HEK293 (cell line): ENCODE results near the gene POLR1F.
"Not testable (repeated sequence)": the region's sequence is repeated elsewhere in the genome, so short reads cannot be mapped to it uniquely, and the experiment has no call there.

Experiments used
- CTCF ChIA-PET: fragments of 350-600 bp; formaldehyde crosslinking; extraction: SDS; loops from one replicate; lab custom pipeline; 2021; ENCODE audit warnings: antibody characterized with exemption; lab: Yijun Ruan, JAX
- POLR2A ChIA-PET: fragments of 300-600 bp; formaldehyde crosslinking; extraction: SDS; loops from one replicate; lab custom pipeline; 2020; ENCODE audit warnings: antibody characterized with exemption, inconsistent platforms; lab: Yijun Ruan, JAX
- H3K27ac ChIP-seq: fragments of 200-500 bp; sonication (Bioruptor generic); 2 replicates; pipeline ENCODE4 v1.5.1; 2014; ENCODE audit warnings: low read depth, low read length, control low read depth, inconsistent platforms; ENCODE audit errors: extremely low read depth
- H3K36me3 ChIP-seq, 2 experiments: fragments of 200-500 bp in 1 of 2; sonication (Bioruptor generic) in 1 of 2; 1 replicate in 1 of 2; 2 replicates in 1 of 2; pipeline ENCODE4 v1.5.1; 2014 to 2017; ENCODE audit warnings: inconsistent platforms in 2 of 2, low read length in 2 of 2; ENCODE audit not compliant: control insufficient read depth in 2 of 2, insufficient read depth in 1 of 2
- H3K4me1 ChIP-seq: fragments of 200-500 bp; sonication (Bioruptor generic); 2 replicates; pipeline ENCODE4 v1.5.1; 2014; ENCODE audit warnings: mild to moderate bottlenecking, low read length, inconsistent platforms; ENCODE audit not compliant: control insufficient read depth, insufficient read depth
- H3K4me3 ChIP-seq: 2 replicates; pipeline ENCODE4 v1.5.1; 2011; ENCODE audit warnings: low read depth, mild to moderate bottlenecking, control low read depth, low read length, moderate library complexity
- H3K9me3 ChIP-seq: fragments of 200-500 bp; sonication (Bioruptor generic); 2 replicates; pipeline ENCODE4 v1.5.1; 2014; ENCODE audit warnings: low read depth, low read length, inconsistent platforms; ENCODE audit not compliant: control insufficient read depth, insufficient read depth
- MEIS1 ChIP-seq: sonication (generic); formaldehyde crosslinking; IDR thresholded peaks from 2 replicates; pipeline ENCODE4 v1.8.1; 2022; ENCODE audit warnings: missing genetic modification reagents, mild to moderate bottlenecking, borderline replicate concordance
- MZF1 ChIP-seq: fragments of 450-650 bp; formaldehyde crosslinking; IDR thresholded peaks from 2 replicates; pipeline ENCODE4 v1.5.1; 2017; ENCODE audit warnings: missing biosample characterization, missing genetic modification characterization, borderline replicate concordance
- OSR2 ChIP-seq: fragments of 450-650 bp; formaldehyde crosslinking; IDR thresholded peaks from 2 replicates; pipeline ENCODE4 v1.5.1; 2016; ENCODE audit warnings: missing biosample characterization, missing genetic modification characterization
- REPIN1 ChIP-seq: fragments of 450-650 bp; formaldehyde crosslinking; IDR thresholded peaks from 2 replicates; pipeline ENCODE4 v1.5.1; 2017; ENCODE audit warnings: missing biosample characterization, missing genetic modification characterization, low read depth
- SP2 ChIP-seq: fragments of 450-650 bp; formaldehyde crosslinking; IDR thresholded peaks from 2 replicates; pipeline ENCODE4 v1.5.1; 2016; ENCODE audit warnings: missing biosample characterization, missing genetic modification characterization
- SP3 ChIP-seq: fragments of 450-650 bp; formaldehyde crosslinking; IDR thresholded peaks from 2 replicates; pipeline ENCODE4 v1.5.1; 2016; ENCODE audit warnings: missing biosample characterization, missing genetic modification characterization
- YY1 ChIP-seq: fragments of 450-650 bp; formaldehyde crosslinking; IDR thresholded peaks from 2 replicates; pipeline ENCODE4 v1.5.1; 2018; ENCODE audit warnings: missing biosample characterization, missing genetic modification characterization
- ZBTB1 ChIP-seq: fragments of 450-650 bp; formaldehyde crosslinking; IDR thresholded peaks from 2 replicates; pipeline ENCODE4 v1.5.1; 2016; ENCODE audit warnings: missing biosample characterization, missing genetic modification characterization
- ZBTB10 ChIP-seq: fragments of 450-650 bp; formaldehyde crosslinking; IDR thresholded peaks from 2 replicates; pipeline ENCODE4 v1.5.1; 2016; ENCODE audit warnings: missing biosample characterization, missing genetic modification characterization
- ZBTB49 ChIP-seq: fragments of 450-650 bp; formaldehyde crosslinking; IDR thresholded peaks from 2 replicates; pipeline ENCODE4 v1.5.1; 2016; ENCODE audit warnings: missing biosample characterization, missing genetic modification characterization, low read depth
- ZNF10 ChIP-seq: fragments of 450-650 bp; formaldehyde crosslinking; IDR thresholded peaks from 2 replicates; pipeline ENCODE4 v1.5.1; 2017; ENCODE audit warnings: missing biosample characterization, missing genetic modification characterization
- ZNF133 ChIP-seq: fragments of 450-650 bp; formaldehyde crosslinking; IDR thresholded peaks from 2 replicates; pipeline ENCODE4 v1.5.1; 2016; ENCODE audit warnings: missing biosample characterization, missing genetic modification characterization
- ZNF146 ChIP-seq: fragments of 450-650 bp; formaldehyde crosslinking; IDR thresholded peaks from 2 replicates; pipeline ENCODE4 v1.5.1; 2016; ENCODE audit warnings: missing biosample characterization, missing genetic modification characterization
- ZNF211 ChIP-seq: fragments of 450-650 bp; formaldehyde crosslinking; IDR thresholded peaks from 2 replicates; pipeline ENCODE4 v1.5.1; 2016; ENCODE audit warnings: low read depth, missing biosample characterization, missing genetic modification characterization
- ZNF223 ChIP-seq: fragments of 450-650 bp; formaldehyde crosslinking; IDR thresholded peaks from 2 replicates; pipeline ENCODE4 v1.5.1; 2016; ENCODE audit warnings: missing biosample characterization, missing genetic modification characterization
- ZNF239 ChIP-seq: fragments of 450-650 bp; formaldehyde crosslinking; IDR thresholded peaks from 2 replicates; pipeline ENCODE4 v1.5.1; 2016; ENCODE audit warnings: missing biosample characterization, missing genetic modification characterization
- ZNF302 ChIP-seq: fragments of 450-650 bp; formaldehyde crosslinking; IDR thresholded peaks from 2 replicates; pipeline ENCODE4 v1.5.1; 2016; ENCODE audit warnings: missing biosample characterization, missing genetic modification characterization, low read depth
- ZNF311 ChIP-seq: fragments of 450-650 bp; formaldehyde crosslinking; IDR thresholded peaks from 2 replicates; pipeline ENCODE4 v1.5.1; 2017; ENCODE audit warnings: missing biosample characterization, missing genetic modification characterization, borderline replicate concordance
- ZNF324 ChIP-seq: fragments of 450-650 bp; formaldehyde crosslinking; IDR thresholded peaks from 2 replicates; pipeline ENCODE4 v1.5.1; 2016; ENCODE audit warnings: missing biosample characterization, missing genetic modification characterization
- ZNF423 ChIP-seq: fragments of 450-650 bp; formaldehyde crosslinking; IDR thresholded peaks from 2 replicates; pipeline ENCODE4 v1.5.1; 2016; ENCODE audit warnings: missing biosample characterization, missing genetic modification characterization
- ZNF544 ChIP-seq: fragments of 450-650 bp; formaldehyde crosslinking; IDR thresholded peaks from 2 replicates; pipeline ENCODE4 v1.5.0; 2017; ENCODE audit warnings: missing biosample characterization, missing genetic modification characterization
- ZNF555 ChIP-seq: fragments of 450-650 bp; formaldehyde crosslinking; conservative IDR thresholded peaks from 2 replicates; pipeline ENCODE4 v1.5.1; 2017; ENCODE audit warnings: missing biosample characterization, mild to moderate bottlenecking, missing genetic modification characterization, inconsistent platforms
- ZNF560 ChIP-seq: fragments of 450-650 bp; formaldehyde crosslinking; IDR thresholded peaks from 2 replicates; pipeline ENCODE4 v1.5.1; 2017; ENCODE audit warnings: missing biosample characterization, missing genetic modification characterization, borderline replicate concordance
- TF ChIP-seq, protein P1 (sequence below): fragments of 450-650 bp; formaldehyde crosslinking; IDR thresholded peaks from 2 replicates; pipeline ENCODE4 v1.5.1; 2017; ENCODE audit warnings: missing biosample characterization, missing genetic modification characterization

Gene POLR1F

GRCh38 chr7:19690736-19691135 lies 18.1 kb downstream of the POLR1F start:
- Histone ChIP-seq H3K27ac (no peak overlapping the region), H3K4me1 (no peaks in the 10 kb centered on the region), H3K4me3 (no peak overlapping the region), H3K36me3 (peaks cover 0 to 1% of the 10 kb centered on the region in 2 experiments; a peak in 1 of 3 replicates), H3K9me3 (no peaks in the 10 kb centered on the region)
- TF ChIP-seq ZBTB1 (tag by site-specific recombination) (no peak), MEIS1 (CRISPR knock-in tag) (no peak), REPIN1 (tag by site-specific recombination) (no peak), ZNF423 (tag by site-specific recombination) (no peak), ZNF133 (no peak), ZBTB49 (tag by site-specific recombination) (no peak), SP2 (tag by site-specific recombination) (no peak), ZNF146 (tag by site-specific recombination) (no peak)
- CTCF ChIA-PET, result no interaction called here
- POLR2A ChIA-PET, result no interaction called here

- POLR2A ChIA-PET, H3K36me3 ChIP-seq, H3K4me3 ChIP-seq, CTCF ChIA-PET, H3K4me1 ChIP-seq, H3K9me3 ChIP-seq, H3K27ac ChIP-seq: not testable (repeated sequence)
- TF ChIP-seq YY1 (tag by site-specific recombination), result 0 out of 2 replicates have a peak, but pooled peaks have one; percentile 16
Observed at GRCh38 chr7:19689130-19689529, 19.7 kb downstream of the POLR1F start.

DNA sequence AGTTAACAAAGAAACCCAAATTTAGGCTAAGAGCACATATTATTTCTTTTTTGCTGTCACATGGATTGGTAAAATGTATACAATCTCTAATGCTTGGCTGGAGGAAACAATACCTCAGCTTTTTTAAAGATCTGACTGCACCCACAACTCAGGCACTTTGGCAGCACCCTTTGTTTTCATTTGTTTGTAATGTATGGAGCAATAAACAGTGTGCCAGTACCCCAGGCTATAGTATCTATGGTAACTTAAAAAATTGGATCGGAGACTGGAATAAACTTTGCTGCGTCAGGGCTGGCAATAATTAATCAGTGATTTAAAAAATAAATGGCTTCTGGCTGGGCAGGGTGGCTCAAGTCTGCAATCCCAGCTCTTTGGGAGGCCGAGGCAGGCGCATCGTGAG lies 27.2 kb downstream of the POLR1F start:
- Histone ChIP-seq H3K9me3 (no peaks in the 10 kb centered on the region), H3K4me3 (no peak overlapping the region), H3K27ac (no peak overlapping the region), H3K36me3 (no peaks in the 10 kb centered on the region), H3K4me1 (no peaks in the 10 kb centered on the region)
- ChIA-PET POLR2A (no interaction called here), CTCF (no interaction called here)
- no peak for TF ChIP-seq ZNF10 (tag by site-specific recombination)
- no peak for TF ChIP-seq ZNF223
- no peak for TF ChIP-seq ZNF555 (tag by site-specific recombination)

DNA sequence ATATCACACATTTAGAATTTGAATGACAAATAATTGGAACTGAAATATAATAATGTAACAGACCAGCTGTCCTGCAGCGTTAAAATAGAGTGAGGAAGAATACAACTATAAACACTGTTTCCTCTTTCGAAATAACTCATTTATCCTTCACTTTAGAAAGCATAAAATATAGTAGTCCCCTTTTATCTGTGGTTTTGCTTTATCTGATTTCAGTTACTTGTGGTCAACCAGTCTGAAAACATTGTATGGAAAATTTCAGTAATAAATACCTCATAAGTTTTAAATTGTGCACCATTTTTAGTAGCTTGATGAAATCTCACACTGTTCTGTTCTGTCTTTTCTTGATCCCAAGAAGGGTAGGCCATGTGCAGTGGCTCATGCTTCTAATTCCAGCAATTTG lies 31.7 kb downstream of the POLR1F start:
- Histone ChIP-seq H3K9me3 (no peaks in the 10 kb centered on the region), H3K27ac (no peak overlapping the region), H3K4me3 (no peak overlapping the region), H3K36me3 (no peaks in the 10 kb centered on the region), H3K4me1 (no peaks in the 10 kb centered on the region)
- ChIA-PET POLR2A (no interaction called here), CTCF (interaction anchor here (0.5 to 0.7 kb wide), 2 partner anchors 32 to 480 kb away, joined by 3 to 4 read pairs; no protein-coding TSS in a partner anchor)
- TF ChIP-seq ZBTB10 (tag by site-specific recombination), result no peak
- TF ChIP-seq OSR2 (tag by site-specific recombination), result no peak
- no peak for TF ChIP-seq ZNF560 (tag by site-specific recombination)
- TF ChIP-seq ZNF211 (tag by site-specific recombination), result no peak
- TF ChIP-seq, protein P1, sequence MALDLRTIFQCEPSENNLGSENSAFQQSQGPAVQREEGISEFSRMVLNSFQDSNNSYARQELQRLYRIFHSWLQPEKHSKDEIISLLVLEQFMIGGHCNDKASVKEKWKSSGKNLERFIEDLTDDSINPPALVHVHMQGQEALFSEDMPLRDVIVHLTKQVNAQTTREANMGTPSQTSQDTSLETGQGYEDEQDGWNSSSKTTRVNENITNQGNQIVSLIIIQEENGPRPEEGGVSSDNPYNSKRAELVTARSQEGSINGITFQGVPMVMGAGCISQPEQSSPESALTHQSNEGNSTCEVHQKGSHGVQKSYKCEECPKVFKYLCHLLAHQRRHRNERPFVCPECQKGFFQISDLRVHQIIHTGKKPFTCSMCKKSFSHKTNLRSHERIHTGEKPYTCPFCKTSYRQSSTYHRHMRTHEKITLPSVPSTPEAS, result no peak
- TF ChIP-seq ZNF544 (tag by site-specific recombination), result no peak
- TF ChIP-seq ZNF302 (tag by site-specific recombination), result no peak
- no peak for TF ChIP-seq ZNF324 (tag by site-specific recombination)
- no peak for TF ChIP-seq ZNF311
- TF ChIP-seq SP3 (tag by site-specific recombination), result no peak
- no peak for TF ChIP-seq MZF1 (tag by site-specific recombination)
- no peak for TF ChIP-seq ZNF239
